OCI-LY1 (cell line): Measurements from ENCODE around the gene GANC.

ENCODE experiments used
- H2AFZ ChIP-seq: fragments of 200-600 bp; sonication (generic), shearing (Covaris generic); 2 replicates; pipeline ENCODE4 v1.6.0; 2014; ENCODE audit warnings: antibody characterized with exemption, mild to moderate bottlenecking, low read length
- H3F3A ChIP-seq: fragments of 200-600 bp; sonication (generic), shearing (Covaris generic); 2 replicates; pipeline ENCODE4 v1.6.0; 2014; ENCODE audit warnings: mild to moderate bottlenecking, antibody characterized with exemption, low read length, moderate library complexity; ENCODE audit not compliant: insufficient read depth
- H3K27ac ChIP-seq: fragments of 200-600 bp; sonication (generic); 2 replicates; pipeline ENCODE4 v1.5.1; 2014; ENCODE audit warnings: low read length, mixed run types, mild to moderate bottlenecking, low read depth; ENCODE audit not compliant: poor library complexity, severe bottlenecking
- H3K27me3 ChIP-seq: fragments of 200-600 bp; sonication (generic); 2 replicates; pipeline ENCODE4 v1.6.0; 2014; ENCODE audit warnings: antibody characterized with exemption, mild to moderate bottlenecking, low read length, moderate library complexity; ENCODE audit not compliant: insufficient read depth
- H3K36me3 ChIP-seq: fragments of 200-600 bp; sonication (generic); 2 replicates; pipeline ENCODE4 v1.6.1; 2014; ENCODE audit warnings: mild to moderate bottlenecking, antibody characterized with exemption, low read length, moderate library complexity, mixed read lengths; ENCODE audit not compliant: insufficient read depth
- H3K4me1 ChIP-seq: fragments of 200-600 bp; sonication (generic); 2 replicates; pipeline ENCODE4 v1.5.1; 2014; ENCODE audit warnings: mild to moderate bottlenecking, low read length, moderate library complexity; ENCODE audit not compliant: insufficient read depth, severe bottlenecking
- H3K4me2 ChIP-seq: fragments of 200-600 bp; sonication (generic), shearing (Covaris generic); 2 replicates; pipeline ENCODE4 v1.6.1; 2014; ENCODE audit warnings: low read length
- H3K4me3 ChIP-seq: fragments of 200-600 bp; sonication (generic); 2 replicates; pipeline ENCODE4 v1.5.1; 2014; ENCODE audit warnings: low read length, low read depth, mild to moderate bottlenecking, mixed read lengths; ENCODE audit not compliant: poor library complexity, severe bottlenecking
- H3K79me2 ChIP-seq: fragments of 200-600 bp; shearing (Covaris generic); 2 replicates; pipeline ENCODE4 v1.6.1; 2016; ENCODE audit warnings: mixed run types, low read length, mixed read lengths; ENCODE audit not compliant: insufficient read depth
- H3K9ac ChIP-seq: fragments of 200-600 bp; sonication (generic), shearing (Covaris generic); 2 replicates; pipeline ENCODE4 v1.6.1; 2014; ENCODE audit warnings: mild to moderate bottlenecking, low read length, mixed read lengths
- H3K9me2 ChIP-seq: fragments of 200-600 bp; sonication (generic), shearing (Covaris generic); 2 replicates; pipeline ENCODE4 v1.6.1; 2014; ENCODE audit warnings: low read depth, mild to moderate bottlenecking, low read length, mixed read lengths
- H3K9me3 ChIP-seq: fragments of 200-600 bp; shearing (Covaris generic); 2 replicates; pipeline ENCODE4 v1.6.1; 2014; ENCODE audit warnings: low read length, mixed read lengths
- H4K20me1 ChIP-seq: fragments of 200-600 bp; sonication (generic), shearing (Covaris generic); 2 replicates; pipeline ENCODE4 v1.6.0; 2016; ENCODE audit warnings: mild to moderate bottlenecking, low read length; ENCODE audit not compliant: insufficient read depth
- CTCF ChIP-seq: fragments of 200-600 bp; sonication (generic), shearing (Covaris generic); IDR thresholded peaks from 2 replicates; pipeline ENCODE4 v1.5.1; 2017; ENCODE audit warnings: mild to moderate bottlenecking, antibody characterized with exemption, low read length, moderate library complexity, mixed read lengths
- EZH2 ChIP-seq: fragments of 200-600 bp; sonication (generic), shearing (Covaris generic); IDR thresholded peaks from 2 replicates; pipeline ENCODE4 v1.8.0; 2017; ENCODE audit warnings: borderline replicate concordance, mixed run types, mild to moderate bottlenecking, antibody characterized with exemption, low read length, moderate library complexity, mixed read lengths

Gene GANC

GRCh38 chr15:42387603-42388002 is 114.6 kb downstream of the GANC start:
- Histone ChIP-seq H3K27me3 (peaks cover 4% of the 10 kb centered on the region; the same call in 1 of the 2 replicates), H3K9me3 (no peaks in the 10 kb centered on the region), H3K36me3 (no peaks in the 10 kb centered on the region), H3K4me1 (peaks cover 2% of the 10 kb centered on the region), H2AFZ (no peak overlapping the region), H3K79me2 (no peaks in the 10 kb centered on the region), H3K9me2 (no peaks in the 10 kb centered on the region), H4K20me1 (no peaks in the 10 kb centered on the region), H3K4me3 (no peak overlapping the region), H3F3A (no peaks in the 10 kb centered on the region), H3K9ac (no peak overlapping the region), H3K27ac (no peak overlapping the region), H3K4me2 (no peak overlapping the region)
- no peak for TF ChIP-seq EZH2
- TF ChIP-seq CTCF = no peak

- H4K20me1 ChIP-seq = no peaks in the 10 kb centered on the region
- no peak overlapping the region for H3K27ac ChIP-seq
- H3K4me2 ChIP-seq = no peak overlapping the region
- H3K27me3 ChIP-seq = peaks cover 4% of the 10 kb centered on the region; the same call in 1 of the 2 replicates
- no peaks in the 10 kb centered on the region for H3K79me2 ChIP-seq
- no peak overlapping the region for H3K9ac ChIP-seq
- no peak overlapping the region for H3K4me3 ChIP-seq
- no peaks in the 10 kb centered on the region for H3F3A ChIP-seq
- H3K9me3 ChIP-seq = no peaks in the 10 kb centered on the region
- H3K9me2 ChIP-seq = no peaks in the 10 kb centered on the region
- H3K4me1 ChIP-seq = peaks cover 6% of the 10 kb centered on the region
- no peak overlapping the region for H2AFZ ChIP-seq
- no peaks in the 10 kb centered on the region for H3K36me3 ChIP-seq
- TF ChIP-seq EZH2 = no peak
- no peak for TF ChIP-seq CTCF
Observed at GRCh38 chr15:42392309-42393024, 119.5 kb downstream of the GANC start.

- no peak for TF ChIP-seq CTCF
- TF ChIP-seq EZH2 = no peak
- H3K79me2 ChIP-seq = no peaks in the 10 kb centered on the region
Observed at GRCh38 chr15:42394106-42394505, 121.1 kb downstream of the GANC start.

More at GRCh38 chr15:42394106-42394505, 121.1 kb downstream of the GANC start:
- Histone ChIP-seq H3K9ac (no peak overlapping the region), H3K4me2 (no peak overlapping the region), H3K27ac (no peak overlapping the region), H3K36me3 (no peaks in the 10 kb centered on the region), H3K27me3 (peaks cover 4% of the 10 kb centered on the region; the same call in 1 of the 2 replicates), H3K4me3 (no peak overlapping the region), H3K4me1 (peaks cover 6% of the 10 kb centered on the region), H4K20me1 (no peaks in the 10 kb centered on the region), H2AFZ (no peak overlapping the region), H3K9me2 (no peaks in the 10 kb centered on the region), H3F3A (no peaks in the 10 kb centered on the region), H3K9me3 (no peaks in the 10 kb centered on the region)
